Left lung (tissue), 14 donors: Measurements from ENCODE around the gene SLC6A17. TPM values are rescaled to one million over a fixed set of nuclear protein-coding genes. Genes with fewer than 3 reads are reported as not detected.

Experiments used
- ATAC-seq: fragments of 200-7000 bp; cut with Tn5 transposase; one replicate; pipeline ENCODE4 v1.9.1; 2020; ENCODE audit warnings: moderate library complexity
- DNase-seq, 4 donors: peaks; one replicate each; pipeline ENCODE4 v3.0.0-alpha.2; 2013 to 2020
- H3K27ac ChIP-seq, 2 donors: fragments of 200-600 bp; sonication (generic) in 1 of 2; one replicate each; pipeline versions ENCODE4 v1.5.0 to v1.8.0; 2020 to 2021
- H3K27me3 ChIP-seq, 2 donors: fragments of 200-600 bp; sonication (generic) in 1 of 2; one replicate each; pipeline versions ENCODE4 v1.5.0 to v1.8.0; 2020 to 2021
- H3K36me3 ChIP-seq, 2 donors: fragments of 200-600 bp; sonication (generic) in 1 of 2; one replicate each; pipeline versions ENCODE4 v1.5.0 to v1.8.0; 2020 to 2021
- H3K4me1 ChIP-seq, 2 donors: fragments of 200-600 bp; one replicate each; pipeline ENCODE4 v1.8.0; 2021
- H3K4me3 ChIP-seq, 2 donors: fragments of 200-600 bp; sonication (generic) in 1 of 2; one replicate each; pipeline versions ENCODE4 v1.5.0 to v1.8.0; 2020 to 2021; ENCODE audit warnings: mild to moderate bottlenecking in 1 of 2
- H3K9me3 ChIP-seq, 2 donors: fragments of 200-600 bp; sonication (generic) in 1 of 2; one replicate each; pipeline versions ENCODE4 v1.5.0 to v1.8.0; 2020 to 2021
- intact Hi-C, 2 donors: fragments of 100-400 bp; cut with DNase I; formaldehyde crosslinking; loops; one replicate each; pipeline versions ENCODE4 v1.11.2 to v1.14.2; 2022
- long read RNA-seq, 12 donors: library from polyadenylated mRNA in 2 of 12; unstranded in 2 of 12; transcript quantifications; one replicate each; pipeline ENCODE4 v2.0.0 and lab custom pipeline, GENCODE V29; 2019 to 2026
- polyA plus RNA-seq, 6 donors: library from polyadenylated mRNA; unstranded; fragments of 120-200 nt; gene quantifications; one replicate each; pipeline ENCODE4 v1.2.1, GENCODE V29; 2013; ENCODE audit not compliant: insufficient read length in 6 of 6
- total RNA-seq, 2 donors: library from RNA; stranded (reverse); fragmentation: NEBNext Ultra II Directional; extraction: Animal tissue kit (Norgen Biotek cat#: 25700); gene quantifications; one replicate each; pipeline ENCODE4 v1.2.1, GENCODE V29; 2021
- TF ChIP-seq, protein P1 (sequence below), 2 donors: fragments of 200-600 bp; sonication (generic) in 1 of 2; IDR thresholded peaks; one replicate each; pipeline versions ENCODE4 v1.5.0 to v1.8.0; 2021; ENCODE audit warnings: antibody characterized with exemption in 2 of 2
- donor health status: DM: no; HTN: yes; CAD: no.
- donor health status: DM: no; HTN: no; CAD: no.

Gene SLC6A17
- under 1 TPM in 1 of 2 donors, not detected in 1; 0.03 TPM for total RNA-seq
- under 1 TPM; 0.03 to 0.13 (median 0.04) TPM for polyA plus RNA-seq
- long read RNA-seq, donor 1, result 0 reads
- long read RNA-seq, donor 2, result 0 reads
- long read RNA-seq, donor 3, result 0 reads
- long read RNA-seq, donor 4, result 0 reads
- long read RNA-seq, donor 5, result 0 reads
- long read RNA-seq, donor 6, result 0 reads
- long read RNA-seq, donor 7, result 0 reads
- long read RNA-seq, donor 8, result 0 reads
- long read RNA-seq, donor 9, result 0 reads
- long read RNA-seq, donor 10, result 0 reads
- long read RNA-seq, donor 11, partial matches to known transcripts, result 6 of 6 reads
- long read RNA-seq, donor 11, other reads (novel, unspliced or antisense), result 0 of 6 reads
- long read RNA-seq, donor 12, result 0 reads

DNA sequence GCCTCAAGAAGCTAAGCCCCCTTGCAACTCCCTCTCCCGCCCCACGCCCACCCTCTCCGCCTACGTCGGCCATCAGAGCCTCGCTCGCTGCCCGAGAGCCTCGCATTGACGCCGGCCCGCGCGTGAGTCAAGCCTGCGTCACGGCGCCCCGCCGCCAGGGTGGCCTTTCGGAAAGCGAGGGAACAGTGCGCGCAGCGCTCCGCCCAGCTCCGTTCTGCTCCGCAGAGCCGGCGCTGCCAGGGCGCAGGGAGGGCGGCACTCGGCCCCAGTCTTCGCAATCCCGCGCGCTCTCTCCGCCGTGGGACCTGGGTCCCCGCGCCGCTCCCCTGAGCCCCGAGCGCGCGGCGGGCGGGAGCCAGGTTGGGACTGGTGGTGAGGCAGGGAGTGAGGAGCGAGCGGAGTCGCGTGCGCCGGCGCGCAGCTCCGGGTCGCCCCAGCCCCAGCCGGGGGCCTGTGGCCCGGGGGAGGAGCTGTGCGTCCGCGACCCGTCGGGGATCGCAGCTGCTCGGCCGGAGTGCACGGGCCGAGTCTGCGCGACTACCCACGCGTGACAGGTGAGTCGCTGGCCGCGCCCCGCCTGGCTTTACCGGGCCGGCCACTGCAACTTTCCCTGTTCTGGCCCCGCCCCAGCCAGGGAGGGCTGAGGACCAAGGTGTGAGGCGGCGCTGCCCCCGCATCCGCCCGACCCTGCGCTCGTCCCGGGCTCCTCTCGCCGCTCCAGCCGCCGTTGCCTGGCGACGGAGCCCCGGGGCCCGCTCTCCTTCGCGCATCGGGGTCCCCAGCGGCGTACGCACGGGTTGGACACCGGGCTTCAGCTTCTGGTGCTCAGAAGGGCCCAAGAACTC lies at the start of gene SLC6A17:
Gene SLC6A17, plus strand, starts transcription at position 165 of the 845 bp plus-strand sequence. CDS start 16,436 bp downstream, outside the sequence.
- H3K36me3 ChIP-seq, result no peaks in the 10 kb centered on the region
- H3K9me3 ChIP-seq, result no peaks in the 10 kb centered on the region
- H3K27me3 ChIP-seq, result peaks cover 27 to 85% of the 10 kb centered on the region in 2 donors
- ATAC-seq, result peak; percentile 44
- H3K27ac ChIP-seq, result no peak within 1 kb of the TSS
- no peak within 1 kb of the TSS for H3K4me3 ChIP-seq
- TF ChIP-seq, protein P1, sequence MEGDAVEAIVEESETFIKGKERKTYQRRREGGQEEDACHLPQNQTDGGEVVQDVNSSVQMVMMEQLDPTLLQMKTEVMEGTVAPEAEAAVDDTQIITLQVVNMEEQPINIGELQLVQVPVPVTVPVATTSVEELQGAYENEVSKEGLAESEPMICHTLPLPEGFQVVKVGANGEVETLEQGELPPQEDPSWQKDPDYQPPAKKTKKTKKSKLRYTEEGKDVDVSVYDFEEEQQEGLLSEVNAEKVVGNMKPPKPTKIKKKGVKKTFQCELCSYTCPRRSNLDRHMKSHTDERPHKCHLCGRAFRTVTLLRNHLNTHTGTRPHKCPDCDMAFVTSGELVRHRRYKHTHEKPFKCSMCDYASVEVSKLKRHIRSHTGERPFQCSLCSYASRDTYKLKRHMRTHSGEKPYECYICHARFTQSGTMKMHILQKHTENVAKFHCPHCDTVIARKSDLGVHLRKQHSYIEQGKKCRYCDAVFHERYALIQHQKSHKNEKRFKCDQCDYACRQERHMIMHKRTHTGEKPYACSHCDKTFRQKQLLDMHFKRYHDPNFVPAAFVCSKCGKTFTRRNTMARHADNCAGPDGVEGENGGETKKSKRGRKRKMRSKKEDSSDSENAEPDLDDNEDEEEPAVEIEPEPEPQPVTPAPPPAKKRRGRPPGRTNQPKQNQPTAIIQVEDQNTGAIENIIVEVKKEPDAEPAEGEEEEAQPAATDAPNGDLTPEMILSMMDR (IDR thresholded peaks at IDR 0.05), result no peak
- intact Hi-C loops, result no loop called here
- no peak for DNase-seq
- H3K4me1 ChIP-seq, result peaks cover 0 to 12% of the 10 kb centered on the region in 2 donors

DNA sequence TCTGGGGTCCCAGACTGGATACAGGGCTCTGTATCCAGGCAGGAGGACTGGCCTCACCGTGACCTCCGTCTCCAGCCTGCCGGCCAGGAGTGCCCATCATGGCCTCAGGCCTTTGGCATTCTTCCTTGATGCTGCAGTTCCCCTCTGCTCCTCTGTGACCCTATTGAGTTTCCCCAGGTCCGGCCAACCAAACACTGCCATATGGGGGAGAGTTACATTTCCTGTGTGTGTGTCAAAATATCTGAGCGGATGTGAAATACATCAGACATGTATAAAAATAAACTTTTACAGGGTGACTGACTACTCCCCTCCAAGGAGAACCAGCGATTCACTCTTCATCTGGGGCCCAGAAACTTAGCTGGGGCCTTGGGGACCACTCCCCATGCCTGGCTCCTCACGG lies 48.2 kb upstream of the SLC6A17 start:
- ATAC-seq, result no peak
- Histone ChIP-seq H3K27me3 (no peaks in the 10 kb centered on the region), H3K4me3 (no peak overlapping the region), H3K4me1 (no peaks in the 10 kb centered on the region), H3K27ac (no peak overlapping the region), H3K9me3 (no peaks in the 10 kb centered on the region), H3K36me3 (no peaks in the 10 kb centered on the region)
- no peak for DNase-seq
- intact Hi-C loops, result no loop called here
- TF ChIP-seq, protein P1 (IDR thresholded peaks at IDR 0.05), result no peak

DNA sequence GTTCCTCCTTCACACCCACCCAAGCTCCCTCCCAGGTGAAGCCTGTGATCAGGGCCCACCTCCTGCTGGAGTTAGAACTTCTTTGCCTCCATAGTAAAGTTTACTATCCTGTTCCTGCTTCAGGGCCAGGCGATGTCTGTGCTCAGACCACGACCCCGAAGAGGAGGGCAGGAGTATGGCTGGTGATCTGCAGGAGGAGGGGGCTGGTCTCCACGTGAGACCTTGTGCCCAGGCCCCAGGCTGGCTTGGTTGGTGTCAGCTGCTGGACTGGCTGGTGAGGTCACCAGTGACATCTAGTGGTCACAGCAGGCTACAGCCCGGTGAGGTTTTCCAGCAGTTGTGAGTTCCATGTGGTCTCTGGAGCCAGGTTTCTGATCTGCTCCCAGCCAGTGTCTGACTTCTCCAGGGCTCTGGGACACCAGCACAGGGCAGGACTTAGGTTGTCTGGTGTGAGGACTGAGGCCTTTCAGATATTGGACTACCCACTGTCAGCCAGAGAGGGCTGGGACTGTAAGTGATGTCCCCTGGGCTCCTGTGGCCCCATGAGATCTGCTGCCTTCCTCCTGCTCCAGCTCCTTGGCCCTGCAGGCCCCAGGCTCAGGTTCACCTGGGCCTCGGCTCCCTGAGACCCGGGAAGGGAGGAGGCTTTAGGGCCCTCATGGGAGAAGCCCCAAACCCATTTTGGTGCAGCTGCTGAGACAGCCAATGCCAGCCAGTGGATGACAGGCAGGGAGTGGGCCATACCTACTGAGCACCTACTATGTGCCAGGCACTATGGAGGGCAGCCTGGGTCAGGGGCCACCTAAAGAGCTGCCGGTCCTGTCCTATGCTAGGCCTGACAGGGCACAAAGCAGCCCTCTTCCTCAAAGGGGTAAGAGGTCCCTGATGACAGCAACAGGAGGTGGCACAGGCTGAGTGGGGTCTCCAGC lies 44.0 kb upstream of the SLC6A17 start:
- intact Hi-C loops, result no loop called here
- peak in 3 of 4 donors; percentile 42 to 73 (median 61) for DNase-seq
- peak; percentile 98 for ATAC-seq

DNA sequence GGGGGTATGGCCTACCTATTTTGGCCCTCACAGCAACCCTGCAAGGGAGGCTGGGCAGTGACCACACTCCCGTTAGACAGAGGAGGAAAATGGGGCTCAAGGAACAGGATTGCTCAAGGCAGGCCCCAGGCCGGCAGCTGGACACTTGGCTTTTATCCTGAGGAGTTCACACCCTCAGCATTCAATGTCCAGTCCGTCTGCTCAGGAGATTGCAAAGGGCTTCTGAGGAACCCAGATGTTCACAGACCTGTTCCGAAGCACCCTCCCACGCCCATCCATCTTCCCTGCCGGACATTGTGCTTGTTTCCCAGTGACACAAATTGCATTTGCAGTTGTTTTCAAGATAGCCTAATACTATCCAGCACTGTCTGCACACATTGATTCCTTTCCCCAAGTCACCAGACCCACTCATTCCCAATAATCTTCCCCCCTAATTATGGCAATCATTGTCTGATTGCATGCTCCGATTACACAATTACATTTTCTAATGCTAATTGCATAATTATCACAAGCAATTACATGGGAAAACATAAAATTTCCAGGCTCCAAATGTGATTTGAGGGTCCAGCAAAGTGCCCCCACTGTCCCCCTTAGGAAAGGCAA lies 42.3 kb upstream of the SLC6A17 start:
- intact Hi-C loops, result no loop called here
- TF ChIP-seq, protein P1 (IDR thresholded peaks at IDR 0.05), result no peak

More for the DNA sequence above, 44.0 kb upstream of the SLC6A17 start:
- Histone ChIP-seq H3K27ac (no peak overlapping the region), H3K4me3 (no peak overlapping the region), H3K36me3 (no peaks in the 10 kb centered on the region), H3K9me3 (no peaks in the 10 kb centered on the region), H3K27me3 (peaks cover 0 to 20% of the 10 kb centered on the region in 2 donors), H3K4me1 (no peaks in the 10 kb centered on the region)
- TF ChIP-seq, protein P1 (IDR thresholded peaks at IDR 0.05), result peak; percentile 84 to 91

More for the DNA sequence above, 42.3 kb upstream of the SLC6A17 start:
- Histone ChIP-seq H3K27ac (no peak overlapping the region), H3K4me3 (no peak overlapping the region), H3K27me3 (peaks cover 0 to 30% of the 10 kb centered on the region in 2 donors), H3K36me3 (no peaks in the 10 kb centered on the region), H3K9me3 (no peaks in the 10 kb centered on the region), H3K4me1 (no peaks in the 10 kb centered on the region)
- no peak for ATAC-seq
- DNase-seq, result no peak
